B cell (primary cell): ENCODE measurements around the gene MCHR1.

ENCODE experiments used
- CTCF ChIP-seq: fragments of 200-600 bp; IDR thresholded peaks from one replicate; pipeline ENCODE4 v1.8.0; 2022; ENCODE audit warnings: antibody characterized with exemption, mild to moderate bottlenecking
- EZH2 ChIP-seq: IDR thresholded peaks from 2 replicates; pipeline ENCODE4 v1.6.1; 2012; ENCODE audit warnings: borderline replicate concordance, low read depth, mild to moderate bottlenecking, moderate library complexity, low read length; ENCODE audit not compliant: insufficient read depth, poor library complexity, severe bottlenecking

GRCh38 chr22:40679964-40680818 lies 907 bp downstream of the MCHR1 start:
- no peak for TF ChIP-seq CTCF
- TF ChIP-seq EZH2 = no peak
